ENCODE results near the gene GHITM. TPM values are rescaled to one million over a fixed set of nuclear protein-coding genes. Genes with fewer than 3 reads are reported as not detected.
"Not testable (repeated sequence)": the region's sequence is repeated elsewhere in the genome, so short reads cannot be mapped to it uniquely, and the experiment has no call there.

GHITM gene
- total and polyA plus RNA-seq, 2 donors (not counting 1 experiment from before 2014, with no cell fraction given), result 40.5 to 75.1 TPM

- Histone ChIP-seq H2AFZ (ENCODE audit: insufficient read depth, low read depth, low read length, poor library complexity, severe bottlenecking) (no peak overlapping the region), H3K27ac (ENCODE audit: low read length in 2 of 2) (no peak overlapping the region), H4K20me1 (ENCODE audit: control insufficient read depth, insufficient read depth, low read length, poor library complexity, severe bottlenecking) (no peaks in the 10 kb centered on the region), H3K36me3 (replicated peaks in 1 of 2; ENCODE audit: control extremely low read depth in 1 of 2, control insufficient read depth in 1 of 2, extremely low read depth in 1 of 2, insufficient read depth in 2 of 2, low read length in 1 of 2) (no peaks in the 10 kb centered on the region), H3K9ac (ENCODE audit: low read length) (no peak overlapping the region), H3K79me2 (ENCODE audit: control insufficient read depth, insufficient read depth, low read length) (no peaks in the 10 kb centered on the region), H3K27me3 (replicated peaks in 1 of 4; ENCODE audit: control extremely low read depth in 1 of 4, control insufficient read depth in 3 of 4, insufficient read depth in 4 of 4, low read length in 3 of 4) (peaks cover 0 to 12% (median 0%) of the 10 kb centered on the region in 4 experiments), H3K9me3 (ENCODE audit: control extremely low read depth in 1 of 3, control insufficient read depth in 2 of 3, insufficient read depth in 1 of 3, low read length in 2 of 3) (peaks cover 4 to 21% (median 20%) of the 10 kb centered on the region in 3 donors), H3K4me1 (ENCODE audit: control insufficient read depth in 2 of 2, insufficient read depth in 2 of 2, low read length in 2 of 2) (no peaks in the 10 kb centered on the region), H3K4me3 (ENCODE audit: control extremely low read depth in 1 of 5, extremely low read depth in 1 of 5, insufficient read depth in 1 of 5, low read depth in 2 of 5, low read length in 4 of 5) (no peak overlapping the region), H3K4me2 (replicated peaks; ENCODE audit: low read depth, low read length, poor library complexity, severe bottlenecking) (no peak overlapping the region)
- no CpG with 5 or more reads among the region's 1 CpG for WGBS (ENCODE audit: insufficient coverage)
- Mint-ChIP-seq H3K4me3 (no peak overlapping the region), H3K4me1 (no peaks in the 10 kb centered on the region), H3K9me3 (ENCODE audit: insufficient read depth) (peaks cover 13% of the 10 kb centered on the region), H3K27ac (no peak overlapping the region), H3K27me3 (peaks cover 15% of the 10 kb centered on the region)
- ATAC-seq (ENCODE audit: low read depth), result no peak
- intact Hi-C loops (cut with micrococcal nuclease), result no loop called here
- no peak for DNase-seq
- TF ChIP-seq EZH2 (IDR thresholded peaks at IDR 0.05; ENCODE audit: borderline replicate concordance, insufficient read depth, low read depth, low read length, poor library complexity, severe bottlenecking), result no peak
- no peak for TF ChIP-seq CTCF (IDR thresholded peaks at IDR 0.05)
- ChIA-PET CTCF (no interaction called here), POLR2A (no interaction called here)
Measured at GRCh38 chr10:84123362-84123761, 15.9 kb upstream of the GHITM start.

- H3K79me2 ChIP-seq (ENCODE audit: control insufficient read depth, insufficient read depth, low read length); H3K4me1 ChIP-seq (ENCODE audit: control insufficient read depth in 2 of 2, insufficient read depth in 2 of 2, low read length in 2 of 2); H3K4me3 Mint-ChIP-seq; H3K9ac ChIP-seq (ENCODE audit: low read length); H3K36me3 ChIP-seq (replicated peaks in 1 of 2; ENCODE audit: control extremely low read depth in 1 of 2, control insufficient read depth in 1 of 2, extremely low read depth in 1 of 2, insufficient read depth in 2 of 2, low read length in 1 of 2); H3K4me3 ChIP-seq (ENCODE audit: control extremely low read depth in 1 of 5, extremely low read depth in 1 of 5, insufficient read depth in 1 of 5, low read depth in 2 of 5, low read length in 4 of 5); H3K27ac ChIP-seq (ENCODE audit: low read length in 2 of 2); H4K20me1 ChIP-seq (ENCODE audit: control insufficient read depth, insufficient read depth, low read length, poor library complexity, severe bottlenecking); intact Hi-C loops (cut with micrococcal nuclease); ATAC-seq (ENCODE audit: low read depth); DNase-seq; H2AFZ ChIP-seq (ENCODE audit: insufficient read depth, low read depth, low read length, poor library complexity, severe bottlenecking); POLR2A ChIA-PET; H3K4me2 ChIP-seq (replicated peaks; ENCODE audit: low read depth, low read length, poor library complexity, severe bottlenecking); CTCF ChIA-PET; H3K4me1 Mint-ChIP-seq; H3K27ac Mint-ChIP-seq: not testable (repeated sequence)
- Histone ChIP-seq H3K27me3 (replicated peaks in 1 of 4; ENCODE audit: control extremely low read depth in 1 of 4, control insufficient read depth in 3 of 4, insufficient read depth in 4 of 4, low read length in 3 of 4) (peaks cover 0 to 20% (median 1%) of the 10 kb centered on the region in 4 experiments), H3K9me3 (ENCODE audit: control extremely low read depth in 1 of 3, control insufficient read depth in 2 of 3, insufficient read depth in 1 of 3, low read length in 2 of 3) (peaks cover 5 to 21% (median 20%) of the 10 kb centered on the region in 3 donors)
- Mint-ChIP-seq H3K27me3 (peaks cover 27% of the 10 kb centered on the region), H3K9me3 (ENCODE audit: insufficient read depth) (peaks cover 15% of the 10 kb centered on the region)
- 86% methylated on average over 7 of the region's 10 CpGs for WGBS (ENCODE audit: insufficient coverage)
Measured at GRCh38 chr10:84125910-84126784, 13.2 kb upstream of the GHITM start.
